T-helper 1 cell treated with Interleukin-12 subunit alpha and Interleukin-12 subunit beta and Interleukin-4 antibody, amounts not matched to agents 30 μg/mL and 1 μg/mL, for 36 hours (primary cell): ENCODE results near the gene ZNF423.

Experiments
- H3K27ac Mint-ChIP-seq: one replicate; pipeline ENCODE4 v1.8.0; 2021; ENCODE audit warnings: mild to moderate bottlenecking, mixed read lengths
- H3K27me3 Mint-ChIP-seq: one replicate; pipeline ENCODE4 v1.8.0; 2021; ENCODE audit warnings: low read depth, mixed read lengths
- H3K36me3 Mint-ChIP-seq: one replicate; pipeline ENCODE4 v1.8.0; 2021; ENCODE audit warnings: low read depth, mixed read lengths
- H3K4me1 Mint-ChIP-seq: one replicate; pipeline ENCODE4 v1.8.0; 2021; ENCODE audit warnings: low read depth, mixed read lengths
- H3K4me3 Mint-ChIP-seq: one replicate; pipeline ENCODE4 v1.8.0; 2021; ENCODE audit warnings: mild to moderate bottlenecking, moderate library complexity, mixed read lengths
- H3K9me3 Mint-ChIP-seq: one replicate; pipeline ENCODE4 v1.8.0; 2021; ENCODE audit warnings: mixed read lengths

ZNF423 gene

DNA sequence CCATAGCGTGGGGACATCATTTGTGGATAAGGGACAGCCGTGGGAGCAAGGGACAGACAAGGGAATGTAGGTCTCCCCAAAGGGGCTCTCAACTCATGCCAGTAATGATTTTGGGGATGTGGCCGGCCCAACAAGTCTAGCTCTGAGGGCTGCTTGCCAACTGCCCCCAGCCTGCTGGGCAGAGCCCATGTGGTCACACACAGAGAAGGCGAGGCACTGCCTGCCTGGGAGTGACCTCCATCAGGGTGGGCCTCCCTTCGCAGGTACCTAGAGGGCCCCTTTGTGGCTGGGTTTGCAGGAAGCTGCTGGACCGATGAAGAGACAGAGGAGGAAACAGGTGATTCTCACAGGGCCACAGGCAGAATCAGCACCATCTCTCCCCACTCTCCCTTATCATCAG lies 305.2 kb downstream of the ZNF423 start:
- no peaks in the 10 kb centered on the region for H3K27me3 Mint-ChIP-seq
- no peaks in the 10 kb centered on the region for H3K36me3 Mint-ChIP-seq
- no peaks in the 10 kb centered on the region for H3K9me3 Mint-ChIP-seq
- H3K27ac Mint-ChIP-seq = no peak overlapping the region
- H3K4me1 Mint-ChIP-seq = no peaks in the 10 kb centered on the region
- no peak overlapping the region for H3K4me3 Mint-ChIP-seq

DNA sequence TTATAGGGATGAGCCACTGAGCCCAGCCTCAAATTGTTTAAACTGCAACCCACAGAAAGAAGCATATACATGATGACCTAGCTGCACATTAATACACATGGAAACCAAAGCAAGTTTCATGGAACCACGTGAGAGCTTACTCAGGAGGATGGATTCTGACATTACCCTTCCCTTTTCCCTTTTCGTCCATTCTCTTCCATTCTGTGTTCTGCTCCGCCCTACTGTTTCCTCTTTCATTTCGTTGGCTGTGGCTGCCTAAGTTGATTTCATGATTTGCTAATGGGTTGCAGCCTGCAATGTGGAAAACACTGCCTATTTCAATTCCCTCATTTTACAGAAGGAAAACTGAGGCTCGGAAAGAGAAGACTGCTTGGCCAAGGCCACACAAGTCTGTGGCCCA lies 305.8 kb downstream of the ZNF423 start:
- no peaks in the 10 kb centered on the region for H3K4me1 Mint-ChIP-seq
- H3K27ac Mint-ChIP-seq = no peak overlapping the region
- H3K27me3 Mint-ChIP-seq = no peaks in the 10 kb centered on the region
- H3K9me3 Mint-ChIP-seq = no peaks in the 10 kb centered on the region
- H3K36me3 Mint-ChIP-seq = no peaks in the 10 kb centered on the region
- no peak overlapping the region for H3K4me3 Mint-ChIP-seq

DNA sequence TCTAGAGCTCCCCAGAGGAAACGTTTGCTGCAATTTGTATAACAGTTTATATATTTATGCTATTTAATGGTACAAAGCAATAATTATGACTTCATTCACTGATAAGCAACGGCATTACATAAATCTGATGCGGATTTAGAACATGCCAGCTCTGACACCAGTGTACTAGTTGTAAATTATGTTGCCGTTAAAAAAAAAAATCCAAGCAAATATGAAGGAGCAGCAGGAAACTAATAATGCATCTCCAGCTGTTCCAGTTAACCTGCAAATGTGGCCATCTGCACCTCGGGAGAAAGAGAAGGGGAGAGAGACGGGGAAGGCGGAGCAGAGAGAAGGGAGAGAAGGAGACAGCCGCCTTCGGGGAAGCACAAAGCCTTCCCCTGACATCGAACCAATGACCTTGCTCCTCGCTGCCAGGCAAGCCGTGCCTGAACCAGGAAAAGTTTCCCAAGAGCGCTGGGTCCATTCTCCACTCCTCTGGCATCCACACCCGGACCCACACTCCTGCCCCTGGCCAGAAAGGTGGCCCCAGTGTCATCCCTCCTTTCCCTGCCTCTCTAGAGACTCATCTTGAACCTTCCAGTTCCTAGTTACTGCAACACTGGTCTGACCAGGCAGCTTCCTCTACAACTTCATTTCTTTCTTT lies 307.5 kb downstream of the ZNF423 start:
- Mint-ChIP-seq H3K4me3 (no peak overlapping the region), H3K27ac (no peak overlapping the region), H3K27me3 (no peaks in the 10 kb centered on the region), H3K36me3 (no peaks in the 10 kb centered on the region), H3K4me1 (no peaks in the 10 kb centered on the region), H3K9me3 (no peaks in the 10 kb centered on the region)

DNA sequence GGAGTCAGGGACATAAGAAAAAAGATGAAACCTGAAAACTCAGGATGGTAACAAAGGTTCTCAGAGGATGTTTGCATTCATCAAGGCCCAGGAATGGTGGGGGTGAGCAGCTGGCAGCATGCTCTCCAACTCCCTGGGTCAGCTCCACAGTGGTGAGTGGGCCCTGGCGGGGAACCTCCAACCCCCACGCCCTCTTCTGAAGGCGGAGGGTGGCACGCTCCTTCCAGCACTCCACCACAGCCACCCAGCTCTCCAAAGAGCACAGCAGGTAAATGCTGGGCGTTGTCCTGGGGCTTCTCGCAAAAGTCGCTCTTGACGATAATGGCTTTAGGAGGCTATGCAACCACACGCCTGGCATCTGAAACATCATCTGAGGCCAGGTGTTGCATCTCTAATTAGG lies 308.5 kb downstream of the ZNF423 start:
- H3K36me3 Mint-ChIP-seq = no peaks in the 10 kb centered on the region
- no peak overlapping the region for H3K27ac Mint-ChIP-seq

DNA sequence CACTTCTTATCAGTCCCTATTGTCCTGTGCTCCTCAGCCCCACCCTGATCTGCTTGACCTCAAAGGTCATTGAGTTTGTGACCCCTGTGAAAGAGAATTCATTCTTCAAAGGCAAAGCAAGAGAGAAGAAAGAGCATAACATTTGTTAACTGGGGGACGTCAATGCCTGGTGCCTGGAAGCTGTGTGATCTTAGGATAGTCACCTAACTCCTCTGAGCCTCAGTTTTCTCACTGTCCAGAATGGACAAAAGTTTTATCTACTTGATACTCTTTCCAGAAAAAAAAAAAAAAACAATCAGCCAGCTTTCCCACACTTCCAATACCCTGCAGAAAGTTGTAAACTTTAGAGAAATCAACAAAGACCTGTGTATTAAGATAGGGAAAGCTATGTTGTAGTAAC lies 309.2 kb downstream of the ZNF423 start:
- Mint-ChIP-seq H3K27ac (no peak overlapping the region), H3K36me3 (no peaks in the 10 kb centered on the region), H3K9me3 (peaks cover 1% of the 10 kb centered on the region), H3K4me1 (no peaks in the 10 kb centered on the region), H3K4me3 (no peak overlapping the region), H3K27me3 (no peaks in the 10 kb centered on the region)

More for the DNA sequence above, 308.5 kb downstream of the ZNF423 start:
- no peak overlapping the region for H3K4me3 Mint-ChIP-seq
- H3K27me3 Mint-ChIP-seq = no peaks in the 10 kb centered on the region
- H3K9me3 Mint-ChIP-seq = no peaks in the 10 kb centered on the region
- no peaks in the 10 kb centered on the region for H3K4me1 Mint-ChIP-seq

DNA sequence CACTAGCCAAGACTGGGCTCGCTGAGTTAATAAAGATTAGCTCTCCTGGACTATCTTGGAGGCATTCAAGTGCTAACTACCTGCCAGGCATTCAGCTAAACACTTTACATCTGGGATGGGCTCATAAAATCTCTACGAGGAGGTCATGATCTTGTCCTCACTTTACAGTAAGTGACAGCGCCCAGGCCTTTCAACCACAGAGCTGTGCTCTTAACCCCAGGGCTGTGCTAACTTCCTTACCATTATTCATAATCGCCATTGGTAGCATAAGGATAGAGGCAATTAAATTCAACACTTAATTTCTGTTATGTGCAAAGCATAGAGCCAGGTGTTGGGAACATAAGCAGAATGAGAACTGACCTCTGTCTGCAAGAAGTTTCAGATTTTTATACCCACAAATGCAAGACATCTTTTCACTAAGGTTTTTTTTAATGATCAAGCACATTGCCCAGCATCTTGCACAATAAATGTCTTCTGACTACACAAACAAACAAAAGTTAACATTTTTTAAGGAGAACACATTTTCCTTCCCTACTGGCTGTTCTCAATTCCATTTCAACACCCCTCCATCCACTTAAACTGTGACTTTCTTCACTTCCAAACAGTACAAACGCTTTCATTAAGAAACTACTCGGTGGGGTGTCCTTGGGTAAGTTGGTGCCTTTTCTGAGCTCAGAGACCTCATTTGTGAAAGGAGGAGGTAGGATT lies 310.0 kb downstream of the ZNF423 start:
- Mint-ChIP-seq H3K9me3 (peaks cover 9% of the 10 kb centered on the region), H3K27ac (no peak overlapping the region), H3K27me3 (no peaks in the 10 kb centered on the region), H3K36me3 (no peaks in the 10 kb centered on the region), H3K4me1 (no peaks in the 10 kb centered on the region), H3K4me3 (no peak overlapping the region)

DNA sequence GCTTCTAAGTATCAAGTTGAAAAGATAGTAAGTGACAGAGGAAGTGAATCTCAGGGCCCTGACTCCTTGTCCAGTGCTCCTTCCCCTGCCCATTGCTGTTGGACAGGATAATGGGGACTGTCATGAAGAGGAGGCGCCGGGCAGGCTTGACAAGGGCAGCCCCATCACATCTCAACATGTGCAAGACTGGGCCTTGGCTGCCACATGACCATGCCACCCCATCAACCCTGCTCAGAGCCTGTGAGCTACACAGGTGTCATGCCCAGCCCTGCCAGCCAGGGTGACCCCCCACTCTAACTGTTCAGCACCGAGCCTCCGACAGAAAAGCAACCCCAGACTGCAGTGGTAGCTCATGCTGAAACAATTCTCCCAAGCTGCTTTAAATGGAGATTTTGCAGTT lies 310.7 kb downstream of the ZNF423 start:
- H3K4me1 Mint-ChIP-seq = no peaks in the 10 kb centered on the region
- H3K36me3 Mint-ChIP-seq = no peaks in the 10 kb centered on the region
- no peak overlapping the region for H3K27ac Mint-ChIP-seq
- H3K27me3 Mint-ChIP-seq = no peaks in the 10 kb centered on the region
- H3K4me3 Mint-ChIP-seq = no peak overlapping the region
- peaks cover 9% of the 10 kb centered on the region for H3K9me3 Mint-ChIP-seq

DNA sequence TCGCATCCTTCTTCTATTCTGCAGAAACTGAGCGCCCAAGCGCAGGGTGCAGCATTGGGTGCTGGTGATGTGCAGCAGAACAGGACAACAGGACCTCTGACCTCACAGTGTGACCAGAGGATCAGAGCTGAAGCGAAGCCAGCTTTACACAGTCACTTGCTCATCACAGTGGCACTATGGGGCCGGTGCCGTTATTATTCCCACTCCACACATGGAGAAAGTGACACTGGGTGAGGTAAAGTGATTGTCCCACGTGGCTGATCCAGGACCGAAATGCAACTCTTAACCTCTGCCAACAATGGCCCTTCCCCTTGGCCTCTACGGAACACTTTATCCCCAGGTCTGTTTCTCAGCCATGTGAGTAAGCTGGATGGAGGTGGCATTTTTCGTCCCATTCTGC lies 311.1 kb downstream of the ZNF423 start:
- Mint-ChIP-seq H3K36me3 (no peaks in the 10 kb centered on the region), H3K4me1 (no peaks in the 10 kb centered on the region), H3K9me3 (peaks cover 9% of the 10 kb centered on the region), H3K27me3 (no peaks in the 10 kb centered on the region), H3K4me3 (no peak overlapping the region), H3K27ac (no peak overlapping the region)

DNA sequence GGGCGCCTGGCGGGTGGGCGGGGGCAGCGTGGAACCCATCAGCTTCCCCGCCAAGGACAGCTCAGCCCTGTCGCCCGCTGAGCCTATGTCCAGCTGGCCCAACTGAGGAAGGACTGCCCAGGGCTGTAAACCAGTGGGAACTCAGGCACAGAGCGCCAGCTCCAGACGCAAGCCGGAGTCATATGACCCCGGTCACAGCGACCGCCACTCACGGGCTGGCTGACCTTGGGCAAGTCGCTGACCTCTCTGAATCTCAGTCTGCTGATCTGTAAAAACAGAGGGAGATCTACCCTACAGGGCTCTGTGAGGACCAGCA lies 312.3 kb downstream of the ZNF423 start:
- H3K9me3 Mint-ChIP-seq = peaks cover 9% of the 10 kb centered on the region
- H3K36me3 Mint-ChIP-seq = no peaks in the 10 kb centered on the region
- no peaks in the 10 kb centered on the region for H3K27me3 Mint-ChIP-seq
- H3K4me1 Mint-ChIP-seq = no peaks in the 10 kb centered on the region
- no peak overlapping the region for H3K27ac Mint-ChIP-seq
- no peak overlapping the region for H3K4me3 Mint-ChIP-seq

DNA sequence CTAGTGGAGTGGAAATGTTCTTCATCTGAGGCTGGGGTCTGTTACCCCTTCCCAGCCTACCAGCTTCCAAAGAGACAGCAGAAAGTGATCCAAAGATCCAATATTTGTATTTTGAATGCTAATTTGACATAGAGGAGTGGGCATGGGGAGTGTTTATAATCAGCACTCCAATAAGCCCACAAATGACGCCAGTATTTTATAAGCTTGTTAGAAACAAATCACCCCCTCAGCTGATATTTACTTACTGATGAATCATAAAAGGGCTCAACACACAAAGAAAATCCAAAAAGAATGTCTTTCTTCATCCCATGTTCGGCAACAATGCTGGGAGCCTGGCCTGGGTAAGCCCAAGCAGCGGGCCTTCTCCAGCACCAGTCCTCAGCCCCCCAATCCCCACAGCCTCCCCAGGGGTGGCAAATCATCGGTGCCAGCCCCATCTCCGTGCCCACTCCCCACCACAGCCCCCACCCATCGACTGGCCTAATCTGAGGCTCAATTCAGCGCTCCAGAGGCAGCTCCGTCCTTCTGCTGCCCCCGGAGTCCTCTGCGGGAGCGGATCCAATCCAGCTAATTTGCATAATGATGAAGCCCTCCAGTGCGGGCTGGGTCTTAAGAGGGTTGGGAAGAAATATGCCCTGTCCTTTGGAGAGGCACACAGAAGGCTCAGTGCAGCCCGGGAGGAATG lies 312.8 kb downstream of the ZNF423 start:
- Mint-ChIP-seq H3K9me3 (peaks cover 9% of the 10 kb centered on the region), H3K4me3 (no peak overlapping the region), H3K27me3 (no peaks in the 10 kb centered on the region), H3K27ac (no peak overlapping the region), H3K36me3 (no peaks in the 10 kb centered on the region), H3K4me1 (no peaks in the 10 kb centered on the region)

DNA sequence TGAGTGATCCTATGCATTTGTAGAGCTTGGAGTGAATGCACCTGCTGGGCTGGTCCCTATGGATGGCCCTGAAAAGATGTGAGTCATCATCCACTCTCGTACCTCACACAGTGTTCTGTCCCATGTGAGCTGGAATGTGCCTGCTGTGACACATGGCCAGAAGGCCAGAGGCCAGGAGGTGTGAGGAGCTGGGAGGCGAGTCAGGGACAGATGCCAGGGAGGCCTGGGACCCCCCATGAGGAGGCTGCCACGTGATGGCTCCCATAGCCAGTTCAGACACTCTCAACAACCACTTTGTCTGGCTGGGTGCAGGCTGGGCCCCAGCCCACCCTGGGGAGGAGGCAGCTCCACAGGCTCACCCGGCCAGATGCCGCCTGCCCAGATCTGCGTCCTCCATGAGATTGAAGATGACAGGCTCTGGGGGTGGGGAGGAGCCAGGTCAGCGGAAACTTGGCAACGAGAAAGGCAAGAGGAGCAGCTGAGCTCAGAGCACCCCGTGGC lies 313.5 kb downstream of the ZNF423 start:
- Mint-ChIP-seq H3K9me3 (peaks cover 9% of the 10 kb centered on the region), H3K27me3 (no peaks in the 10 kb centered on the region), H3K27ac (no peak overlapping the region), H3K36me3 (no peaks in the 10 kb centered on the region), H3K4me3 (no peak overlapping the region), H3K4me1 (no peaks in the 10 kb centered on the region)

DNA sequence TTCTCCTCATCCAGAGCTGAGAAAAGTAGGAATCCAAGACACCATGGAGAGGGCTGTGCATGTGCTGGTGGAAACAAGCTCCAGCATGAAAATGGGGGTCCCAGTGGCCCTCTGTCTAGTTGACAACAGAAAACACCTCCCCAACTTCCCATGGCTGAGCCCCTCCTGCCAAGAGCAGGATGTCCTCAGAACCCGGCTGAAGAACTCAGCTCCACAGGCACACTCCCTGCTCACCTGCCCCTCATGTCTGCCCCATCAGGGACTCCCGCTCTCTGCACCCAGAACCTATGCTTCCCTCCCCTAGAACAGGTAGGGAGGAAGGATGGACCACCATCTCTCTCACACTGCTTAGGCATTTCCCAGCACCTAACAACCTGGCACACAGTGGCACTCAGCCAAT lies 315.1 kb downstream of the ZNF423 start:
- Mint-ChIP-seq H3K27ac (no peak overlapping the region), H3K4me3 (no peak overlapping the region), H3K9me3 (peaks cover 9% of the 10 kb centered on the region), H3K36me3 (no peaks in the 10 kb centered on the region), H3K4me1 (no peaks in the 10 kb centered on the region), H3K27me3 (no peaks in the 10 kb centered on the region)

DNA sequence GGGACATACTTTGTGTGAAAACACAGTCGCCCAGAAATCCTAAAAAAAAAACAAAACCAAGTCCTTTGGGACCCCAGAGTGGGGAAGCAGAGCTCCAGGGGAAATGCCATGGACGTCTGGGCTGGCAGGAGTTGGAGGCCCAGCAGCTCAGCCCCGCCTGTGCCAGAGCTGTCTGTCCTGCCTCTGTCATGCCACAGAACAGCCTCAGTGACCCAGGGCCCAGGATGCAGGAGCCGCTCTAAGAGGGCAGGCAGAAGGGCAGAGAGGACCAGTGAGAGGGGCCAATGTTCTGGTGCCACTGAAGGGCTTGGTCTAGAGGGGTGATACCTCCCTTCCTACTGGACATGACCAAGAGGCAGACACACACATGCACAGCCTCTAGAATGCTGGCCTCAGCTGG lies 316.2 kb downstream of the ZNF423 start:
- Mint-ChIP-seq H3K4me3 (no peak overlapping the region), H3K27me3 (no peaks in the 10 kb centered on the region), H3K9me3 (peaks cover 9% of the 10 kb centered on the region), H3K27ac (no peak overlapping the region), H3K4me1 (no peaks in the 10 kb centered on the region), H3K36me3 (no peaks in the 10 kb centered on the region)

DNA sequence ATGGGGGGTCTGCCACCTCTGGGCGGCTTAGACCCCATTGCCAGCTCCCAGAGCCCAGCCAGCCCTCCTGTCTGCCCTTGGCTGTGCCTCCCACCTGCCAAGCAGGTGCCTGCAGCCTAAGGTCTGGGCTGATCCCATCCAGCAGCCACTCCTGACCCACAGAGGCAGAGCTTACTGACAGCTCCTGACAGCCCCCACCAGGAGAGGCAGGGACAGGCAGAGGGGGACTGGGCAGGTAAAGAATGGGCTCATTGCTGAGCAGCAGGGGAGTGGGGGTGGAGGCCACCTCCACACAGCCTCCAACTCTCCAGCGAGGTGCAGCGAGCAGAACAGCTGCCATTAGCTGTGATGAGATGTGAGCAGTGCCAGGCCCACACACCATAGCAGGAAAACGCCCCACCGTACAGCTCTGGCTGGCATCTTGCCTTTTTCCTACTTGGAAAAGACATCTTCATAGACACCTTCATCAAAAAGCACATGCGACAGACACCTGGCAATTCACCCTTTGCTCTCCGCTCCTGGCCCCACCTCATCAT lies 317.9 kb downstream of the ZNF423 start:
- Mint-ChIP-seq H3K27ac (no peak overlapping the region), H3K4me1 (no peaks in the 10 kb centered on the region), H3K27me3 (no peaks in the 10 kb centered on the region), H3K4me3 (no peak overlapping the region), H3K36me3 (no peaks in the 10 kb centered on the region), H3K9me3 (peaks cover 9% of the 10 kb centered on the region)
